Endothelial cell of umbilical vein (primary cell): Measurements from ENCODE around the gene RABL6. TPM values are rescaled to one million over a fixed set of nuclear protein-coding genes. Genes with fewer than 3 reads are reported as not detected.

ENCODE experiments used
- BruUV-seq: library from RNA; stranded (reverse); fragments of 400-500 nt; replicated peaks from 2 replicates; lab custom pipeline; 2021; lab: Mats Ljungman, UMichigan
- CTCF ChIA-PET: fragments of 300-600, 350-600 bp; sonication (Branson Sonifier 250); formaldehyde crosslinking; loops from one replicate; lab custom pipeline; 2021; ENCODE audit warnings: antibody characterized with exemption, inconsistent platforms; lab: Charles Lee
- POLR2A ChIA-PET: fragments of 300-600, 350-600 bp; sonication (Branson Sonifier 250); formaldehyde crosslinking; loops from one replicate; lab custom pipeline; 2021; ENCODE audit warnings: antibody characterized with exemption, inconsistent platforms; lab: Charles Lee
- DNase-seq: peaks from one replicate; pipeline ENCODE4 v3.0.0-alpha.2; 2011; ENCODE audit warnings: low read depth, low spot score
- FAIRE-seq: peaks from 2 replicates; lab custom pipeline; 2011; peaks lifted over from hg19 to GRCh38; lab: Jason Lieb, UNC
- H2AFZ ChIP-seq: 2 replicates; pipeline ENCODE4 v1.6.0; 2012; ENCODE audit warnings: low read depth, low read length, control low read depth, inconsistent platforms
- H3K27ac ChIP-seq: 2 replicates; pipeline ENCODE4 v1.5.1; 2011; ENCODE audit warnings: low read depth, mild to moderate bottlenecking, control low read depth, low read length, moderate library complexity; ENCODE audit not compliant: insufficient read depth
- H3K27me3 ChIP-seq, 2 experiments: 2 replicates each; pipeline versions ENCODE4 v1.6.0 to v1.6.1; 2011; ENCODE audit warnings: low read length in 2 of 2, mixed read lengths in 1 of 2; ENCODE audit not compliant: control insufficient read depth in 2 of 2, insufficient read depth in 2 of 2
- H3K36me3 ChIP-seq, 2 experiments: 2 replicates in 1 of 2; 3 replicates in 1 of 2; pipeline ENCODE4 v1.5.1; 2011; ENCODE audit warnings: low read length in 2 of 2, mild to moderate bottlenecking in 1 of 2, moderate library complexity in 1 of 2; ENCODE audit not compliant: control insufficient read depth in 2 of 2, insufficient read depth in 2 of 2; ENCODE audit errors: extremely low read depth in 1 of 2
- H3K4me1 ChIP-seq: 3 replicates; pipeline ENCODE4 v1.5.1; 2011; ENCODE audit warnings: mild to moderate bottlenecking, low read length; ENCODE audit not compliant: control insufficient read depth, insufficient read depth; ENCODE audit errors: extremely low read depth
- H3K4me2 ChIP-seq: 2 replicates; pipeline ENCODE4 v1.6.1; 2011; ENCODE audit warnings: low read length, control low read depth, mixed read lengths; ENCODE audit not compliant: insufficient read depth
- H3K4me3 ChIP-seq, 3 experiments: fragments of 200-600 bp in 1 of 3; sonication (generic), shearing (Covaris generic) in 1 of 3; replicated peaks in 1 of 3; 2 replicates each; pipeline ENCODE4 v1.5.1; 2011 to 2016; ENCODE audit warnings: control low read depth in 3 of 3, low read length in 3 of 3, mild to moderate bottlenecking in 2 of 3, inconsistent platforms in 1 of 3, low read depth in 1 of 3, moderate library complexity in 1 of 3; ENCODE audit not compliant: insufficient read depth in 1 of 3
- H3K79me2 ChIP-seq: 2 replicates; pipeline ENCODE4 v1.6.0; 2012; ENCODE audit warnings: low read length, inconsistent platforms; ENCODE audit not compliant: control insufficient read depth, insufficient read depth
- H3K9ac ChIP-seq: replicated peaks from 2 replicates; pipeline ENCODE3; 2011; ENCODE audit warnings: low read length, control low read depth; ENCODE audit not compliant: insufficient read depth; ENCODE audit errors: extremely low read depth
- H3K9me1 ChIP-seq: replicated peaks from 3 replicates; pipeline ENCODE4 v1.6.0; 2011; ENCODE audit warnings: mild to moderate bottlenecking, low read length; ENCODE audit not compliant: control insufficient read depth, insufficient read depth; ENCODE audit errors: extremely low read depth
- H3K9me3 ChIP-seq: replicated peaks from 2 replicates; pipeline ENCODE4 v1.5.1; 2012; ENCODE audit warnings: low read length, inconsistent platforms; ENCODE audit not compliant: control insufficient read depth, insufficient read depth
- H4K20me1 ChIP-seq: replicated peaks from 2 replicates; pipeline ENCODE3; 2011; ENCODE audit warnings: mild to moderate bottlenecking, low read length; ENCODE audit not compliant: control insufficient read depth, insufficient read depth; ENCODE audit errors: extremely low read depth
- EZH2 ChIP-seq: IDR thresholded peaks from 2 replicates; pipeline ENCODE4 v1.6.1; 2012; ENCODE audit warnings: borderline replicate concordance, low read depth, mild to moderate bottlenecking, moderate library complexity, low read length, inconsistent platforms; ENCODE audit not compliant: severe bottlenecking
- GATA2 ChIP-seq: IDR thresholded peaks from 2 replicates; pipeline ENCODE4 v1.7.0; 2011; ENCODE audit warnings: low read depth, mild to moderate bottlenecking, moderate library complexity, mixed read lengths, low read length; ENCODE audit not compliant: insufficient read length, insufficient read depth
- MAX ChIP-seq: IDR thresholded peaks from 2 replicates; pipeline ENCODE4 v1.6.1; 2011; ENCODE audit not compliant: insufficient read depth, insufficient read length
- POLR2A ChIP-seq: IDR thresholded peaks from 2 replicates; pipeline ENCODE4 v1.6.1; 2012; ENCODE audit warnings: low read depth, mild to moderate bottlenecking, control low read depth, low read length
- POLR2AphosphoS5 ChIP-seq: IDR thresholded peaks from 2 replicates; pipeline ENCODE4 v1.6.1; 2012; ENCODE audit warnings: low read depth, mild to moderate bottlenecking, control low read depth, low read length, moderate library complexity; ENCODE audit not compliant: insufficient read depth
- dilution Hi-C: fragments of 300-500 bp; cut with MboI; formaldehyde crosslinking; loops from one replicate; pipeline ENCODE4 v1.15.0; 2019; ENCODE audit warnings: low sequenced_read_pairs; ENCODE audit not compliant: extremely low pct_ligation_motif_present
- intact Hi-C: fragments of 100-400 bp; cut with micrococcal nuclease; formaldehyde crosslinking; loops from one replicate; pipeline ENCODE4 v1.10.0; 2022
- polyA plus RNA-seq, 4 experiments: library from polyadenylated mRNA; depleted of rRNA in 3 of 4; stranded (reverse) in 3 of 4; unstranded in 1 of 4; fragments of >200 nt; gene quantifications; 2 replicates each; pipeline versions ENCODE4 v1.2.1 to v1.2.3, GENCODE V29; 2011 to 2012; ENCODE audit warnings: missing spikeins in 1 of 4
- total RNA-seq: library from RNA; stranded (reverse); gene quantifications from 2 replicates; pipeline ENCODE4 v1.2.3, GENCODE V29; 2021
- TF ChIP-seq, protein P1 (sequence below), 2 donors: IDR thresholded peaks; 1 replicate in 1 of 2; 2 replicates in 1 of 2; pipeline ENCODE4 v1.5.1; 2011; ENCODE audit warnings: low read length in 2 of 2, mild to moderate bottlenecking in 2 of 2, moderate library complexity in 2 of 2, control low read depth in 1 of 2, inconsistent platforms in 1 of 2, low read depth in 1 of 2; ENCODE audit not compliant: insufficient read depth in 1 of 2; ENCODE audit errors: extremely low read depth in 1 of 2

Gene RABL6
- total and polyA plus RNA-seq, 2 donors (not counting 3 experiments of a cell fraction or from before 2014, with no cell fraction given): 60.8 to 112 TPM

- Histone ChIP-seq H3K4me3 (no peak overlapping the region), H3K4me2 (no peak overlapping the region), H3K36me3 (peaks cover 11 to 30% of the 10 kb centered on the region in 2 experiments), H3K27ac (no peak overlapping the region), H3K9ac (no peak overlapping the region), H3K9me3 (no peaks in the 10 kb centered on the region), H3K9me1 (no peaks in the 10 kb centered on the region), H3K79me2 (no peaks in the 10 kb centered on the region), H4K20me1 (no peaks in the 10 kb centered on the region), H3K4me1 (no peaks in the 10 kb centered on the region), H2AFZ (no peak overlapping the region), H3K27me3 (no peaks in the 10 kb centered on the region)
- dilution Hi-C loops (no loop called here), intact Hi-C loops (no loop called here)
- TF ChIP-seq POLR2A (no peak), POLR2AphosphoS5 (no peak), EZH2 (no peak), GATA2 (no peak)
- TF ChIP-seq, protein P1, sequence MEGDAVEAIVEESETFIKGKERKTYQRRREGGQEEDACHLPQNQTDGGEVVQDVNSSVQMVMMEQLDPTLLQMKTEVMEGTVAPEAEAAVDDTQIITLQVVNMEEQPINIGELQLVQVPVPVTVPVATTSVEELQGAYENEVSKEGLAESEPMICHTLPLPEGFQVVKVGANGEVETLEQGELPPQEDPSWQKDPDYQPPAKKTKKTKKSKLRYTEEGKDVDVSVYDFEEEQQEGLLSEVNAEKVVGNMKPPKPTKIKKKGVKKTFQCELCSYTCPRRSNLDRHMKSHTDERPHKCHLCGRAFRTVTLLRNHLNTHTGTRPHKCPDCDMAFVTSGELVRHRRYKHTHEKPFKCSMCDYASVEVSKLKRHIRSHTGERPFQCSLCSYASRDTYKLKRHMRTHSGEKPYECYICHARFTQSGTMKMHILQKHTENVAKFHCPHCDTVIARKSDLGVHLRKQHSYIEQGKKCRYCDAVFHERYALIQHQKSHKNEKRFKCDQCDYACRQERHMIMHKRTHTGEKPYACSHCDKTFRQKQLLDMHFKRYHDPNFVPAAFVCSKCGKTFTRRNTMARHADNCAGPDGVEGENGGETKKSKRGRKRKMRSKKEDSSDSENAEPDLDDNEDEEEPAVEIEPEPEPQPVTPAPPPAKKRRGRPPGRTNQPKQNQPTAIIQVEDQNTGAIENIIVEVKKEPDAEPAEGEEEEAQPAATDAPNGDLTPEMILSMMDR (IDR thresholded peaks at IDR 0.05; ENCODE audit: extremely low read depth in 1 of 2, insufficient read depth in 1 of 2, low read depth in 1 of 2, low read length in 2 of 2): no peak
- FAIRE-seq (no peak), DNase-seq (no peak)
- POLR2A ChIA-PET: no interaction called here
- CTCF ChIA-PET: interaction anchor here (2.8 kb wide), 1 partner anchor 10 kb away, joined by 11 read pairs; the partner anchor contains the start of gene AJM1
- BruUV-seq: no TSS peak
Measured at GRCh38 chr9:136831720-136832104, 24.0 kb downstream of the RABL6 start.

- Histone ChIP-seq H3K36me3 (peaks cover 7 to 30% of the 10 kb centered on the region in 2 experiments), H3K27me3 (no peaks in the 10 kb centered on the region), H3K9me3 (no peaks in the 10 kb centered on the region), H3K9me1 (no peaks in the 10 kb centered on the region), H3K4me1 (no peaks in the 10 kb centered on the region), H3K27ac (no peak overlapping the region), H3K4me3 (no peak overlapping the region), H2AFZ (no peak overlapping the region), H3K4me2 (no peak overlapping the region), H3K79me2 (no peaks in the 10 kb centered on the region), H3K9ac (no peak overlapping the region), H4K20me1 (no peaks in the 10 kb centered on the region)
- intact Hi-C loops (no loop called here), dilution Hi-C loops (no loop called here)
- ChIA-PET POLR2A (no interaction called here), CTCF (interaction anchor here (2.8 kb wide), 1 partner anchor 9 kb away, joined by 11 read pairs; the partner anchor contains the start of gene AJM1)
- no TSS peak for BruUV-seq
- FAIRE-seq: no peak
- DNase-seq: no peak
- TF ChIP-seq, protein P1 (IDR thresholded peaks at IDR 0.05; ENCODE audit: extremely low read depth in 1 of 2, insufficient read depth in 1 of 2, low read depth in 1 of 2, low read length in 2 of 2): no peak
- TF ChIP-seq MAX: no peak
Measured at GRCh38 chr9:136832581-136832980, 24.8 kb downstream of the RABL6 start.
